ENCODE results near the gene SAMD10. TPM values are rescaled to one million over a fixed set of nuclear protein-coding genes. Genes with fewer than 3 reads are reported as not detected.

The SAMD10 gene
- total RNA-seq, 2 experiments from 2014 or later: 25.4 to 30.7 TPM

GRCh38 chr20:63958964-63959698, 20.3 kb downstream of the SAMD10 start:
- H3K27ac Mint-ChIP-seq: no peak overlapping the region
- no peaks in the 10 kb centered on the region for H3K27me3 Mint-ChIP-seq
- ATAC-seq (no peak), DNase-seq (no peak)
- CTCF ChIA-PET: interaction anchor here (0.7 kb wide), 1 partner anchor 421 kb away, joined by 3 read pairs; the partner anchor contains the start of gene PTK6
- POLR2A ChIA-PET: interaction anchor here (0.6 kb wide), 1 partner anchor 251 kb away, joined by 3 read pairs; the partner anchor contains the start of genes ARFRP1 and ZGPAT
- H3K9me3 Mint-ChIP-seq (ENCODE audit: low read depth): no peaks in the 10 kb centered on the region
- peaks cover 27% of the 10 kb centered on the region for H3K4me1 Mint-ChIP-seq
- H3K36me3 Mint-ChIP-seq (ENCODE audit: low read depth): peaks cover 2% of the 10 kb centered on the region
- intact Hi-C loops (cut with DNase I, micrococcal nuclease): loop anchor here (5.0 kb wide), 2 partner anchors 332 to 422 kb away; partner anchors contain the start of genes PTK6 (in 2 of the 2) and GMEB2 (in 1 of the 2)
- no peak overlapping the region for H3K4me3 Mint-ChIP-seq

DNA sequence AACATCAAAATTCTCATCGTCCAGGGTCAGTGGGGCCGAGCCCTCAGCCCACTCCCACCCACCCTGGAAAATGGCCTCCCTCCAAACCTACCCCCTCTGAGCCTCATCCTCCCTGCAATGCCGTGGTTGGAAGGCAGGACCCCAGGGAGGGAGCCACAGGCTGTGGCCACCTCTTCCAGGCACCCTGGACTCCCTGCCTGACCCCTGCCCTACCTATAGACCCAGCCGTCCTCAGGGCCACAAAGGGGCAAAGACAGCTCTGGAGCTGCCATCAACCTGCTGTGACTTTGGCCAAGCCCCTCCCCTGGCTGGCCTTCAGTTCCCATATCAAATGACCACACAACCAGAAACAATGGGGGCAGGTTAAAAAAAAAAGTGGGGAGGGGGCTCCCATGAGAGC, 21.0 kb downstream of the SAMD10 start:
- Mint-ChIP-seq H3K9me3 (ENCODE audit: low read depth) (no peaks in the 10 kb centered on the region), H3K36me3 (ENCODE audit: low read depth) (peaks cover 2% of the 10 kb centered on the region), H3K4me3 (no peak overlapping the region), H3K4me1 (peaks cover 34% of the 10 kb centered on the region), H3K27ac (peak overlapping the region; percentile 51), H3K27me3 (no peaks in the 10 kb centered on the region)
- ATAC-seq (no peak), DNase-seq (no peak)
- ChIA-PET CTCF (interaction anchor here (0.7 kb wide), 1 partner anchor 421 kb away, joined by 3 read pairs; the partner anchor contains the start of gene PTK6), POLR2A (interaction anchor here (0.6 kb wide), 1 partner anchor 251 kb away, joined by 3 read pairs; the partner anchor contains the start of genes ARFRP1 and ZGPAT)
- intact Hi-C loops (cut with DNase I, micrococcal nuclease): loop anchor here (5.0 kb wide), 2 partner anchors 331 to 421 kb away; partner anchors contain the start of genes PTK6 (in 2 of the 2) and GMEB2 (in 1 of the 2)

- ChIA-PET POLR2A (no interaction called here), CTCF (interaction anchor here (1.0 to 2.0 kb wide), 2 partner anchors 16 to 180 kb away, joined by 3 to 6 read pairs; no protein-coding TSS in a partner anchor)
- intact Hi-C loops (cut with DNase I, micrococcal nuclease): loop anchor here (1.0 to 5.0 kb wide), 6 partner anchors 10 to 421 kb away; partner anchors contain the start of genes PTK6 (in 2 of the 2), ARFRP1 (in 1 of the 2), DNAJC5 (in 1 of the 2) and GMEB2 (in 1 of the 2)
- Mint-ChIP-seq H3K27me3 (no peaks in the 10 kb centered on the region), H3K4me1 (peaks cover 37% of the 10 kb centered on the region), H3K27ac (peak overlapping the region; percentile 89), H3K36me3 (ENCODE audit: low read depth) (peaks cover 2% of the 10 kb centered on the region), H3K4me3 (peak overlapping the region; percentile 77), H3K9me3 (ENCODE audit: low read depth) (no peaks in the 10 kb centered on the region)
- DNase-seq (peak; percentile 78), ATAC-seq (peak; percentile 3)
These were observed 21.6 kb downstream of the SAMD10 start for GRCh38 chr20:63957690-63958441.

GRCh38 chr20:63957004-63957689, 22.3 kb downstream of the SAMD10 start:
- POLR2A ChIA-PET: no interaction called here
- intact Hi-C loops (cut with DNase I, micrococcal nuclease): loop anchor here (1.0 to 5.0 kb wide), 6 partner anchors 11 to 420 kb away; partner anchors contain the start of genes PTK6 (in 2 of the 2), ARFRP1 (in 1 of the 2), DNAJC5 (in 1 of the 2) and GMEB2 (in 1 of the 2)
- CTCF ChIA-PET: interaction anchor here (1.0 to 2.0 kb wide), 2 partner anchors 17 to 179 kb away, joined by 3 to 6 read pairs; no protein-coding TSS in a partner anchor
- ATAC-seq (peak; percentile 65), DNase-seq (peak; percentile 90)
- peak overlapping the region; percentile 89 for H3K27ac Mint-ChIP-seq
- H3K9me3 Mint-ChIP-seq (ENCODE audit: low read depth): no peaks in the 10 kb centered on the region
- peaks cover 2% of the 10 kb centered on the region for H3K36me3 Mint-ChIP-seq (ENCODE audit: low read depth)
- H3K4me3 Mint-ChIP-seq: peak overlapping the region; percentile 77
- H3K4me1 Mint-ChIP-seq: peaks cover 37% of the 10 kb centered on the region
- no peaks in the 10 kb centered on the region for H3K27me3 Mint-ChIP-seq

- Mint-ChIP-seq H3K9me3 (ENCODE audit: low read depth) (no peaks in the 10 kb centered on the region), H3K4me3 (peak overlapping the region; percentile 77), H3K27ac (peak overlapping the region; percentile 82), H3K36me3 (ENCODE audit: low read depth) (peaks cover 2% of the 10 kb centered on the region), H3K27me3 (no peaks in the 10 kb centered on the region), H3K4me1 (peaks cover 37% of the 10 kb centered on the region)
- DNase-seq (no peak), ATAC-seq (peak; percentile 10)
- CTCF ChIA-PET: interaction anchor here (0.7 to 2.0 kb wide), 6 partner anchors 17 to 127 kb away, joined by 3 to 6 read pairs (median 4); partner anchors contain the start of genes LKAAEAR1, PRPF6 and SAMD10
- POLR2A ChIA-PET: interaction anchor here (0.6 to 0.7 kb wide), 2 partner anchors 24 to 229 kb away, joined by 3 to 4 read pairs; partner anchors contain the start of gene PRPF6
- intact Hi-C loops (cut with DNase I, micrococcal nuclease): loop anchor here (1.0 to 5.0 kb wide), 12 partner anchors 12 to 436 kb away; partner anchors contain the start of genes PTK6 (in 2 of the 2), ARFRP1 (in 1 of the 2), DNAJC5 (in 1 of the 2) and GMEB2 (in 1 of the 2)
These were observed 22.8 kb downstream of the SAMD10 start for GRCh38 chr20:63956664-63957003.

GRCh38 chr20:63955827-63956663, 23.4 kb downstream of the SAMD10 start, which contains the start of gene UCKL1:
Gene UCKL1 (minus strand): TSS chr20:63956416. CDS start chr20:63956372, 44 bp downstream.
- ChIA-PET POLR2A (interaction anchor here (0.5 to 0.7 kb wide), 3 partner anchors 25 to 228 kb away, joined by 3 to 4 read pairs (median 4); partner anchors contain the start of gene PRPF6), CTCF (interaction anchor here (0.7 to 2.0 kb wide), 6 partner anchors 16 to 128 kb away, joined by 3 to 6 read pairs (median 4); partner anchors contain the start of genes LKAAEAR1, PRPF6 and SAMD10)
- H3K9me3 Mint-ChIP-seq (ENCODE audit: low read depth): no peaks in the 10 kb centered on the region
- intact Hi-C loops (cut with DNase I, micrococcal nuclease): loop anchor here (1.0 to 5.0 kb wide), 10 partner anchors 15 to 436 kb away; partner anchors contain the start of genes PTK6 (in 2 of the 2), ARFRP1 (in 1 of the 2), GMEB2 (in 1 of the 2) and PPDPF (in 1 of the 2)
- peak within 1 kb of the TSS; percentile 77 for H3K4me3 Mint-ChIP-seq
- ATAC-seq: peak; percentile 78
- H3K4me1 Mint-ChIP-seq: peaks cover 37% of the 10 kb centered on the region
- H3K27me3 Mint-ChIP-seq: no peaks in the 10 kb centered on the region
- peak within 1 kb of the TSS; percentile 89 for H3K27ac Mint-ChIP-seq
- peaks cover 2% of the 10 kb centered on the region for H3K36me3 Mint-ChIP-seq (ENCODE audit: low read depth)
- peak; percentile 95 for DNase-seq

DNA sequence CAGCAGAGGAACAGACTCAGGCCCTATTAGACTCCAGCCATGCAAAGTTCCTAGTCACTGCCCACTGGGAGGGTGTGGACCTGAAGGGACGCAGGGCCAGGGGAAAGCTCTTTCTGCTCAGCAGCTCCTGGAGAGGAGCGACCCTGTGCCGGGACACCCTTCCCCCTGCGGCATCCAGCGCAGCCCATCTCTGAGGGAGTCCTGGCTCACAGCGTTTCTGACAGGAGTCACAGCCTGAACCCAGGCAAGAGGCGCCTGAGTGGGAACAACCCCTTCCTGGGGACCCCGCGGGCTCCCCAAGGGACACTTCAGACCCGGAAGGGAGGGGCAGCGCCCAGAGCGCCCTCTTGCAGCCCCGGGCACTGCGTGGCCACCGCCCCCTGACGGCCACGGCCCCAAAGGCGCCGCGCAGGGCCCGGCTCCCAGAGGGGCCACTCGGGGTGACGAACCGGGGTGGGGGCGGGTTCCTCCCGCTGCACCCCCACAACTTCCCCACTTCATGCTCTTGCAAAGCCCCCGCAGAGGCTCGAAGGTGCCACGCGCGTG, 24.1 kb downstream of the SAMD10 start:
- intact Hi-C loops (cut with DNase I, micrococcal nuclease): loop anchor here (5.0 kb wide), 2 partner anchors 328 to 418 kb away; partner anchors contain the start of genes PTK6 (in 2 of the 2) and GMEB2 (in 1 of the 2)
- CTCF ChIA-PET: interaction anchor here (0.7 to 1.4 kb wide), 2 partner anchors 19 to 20 kb away, joined by 4 read pairs; no protein-coding TSS in a partner anchor

GRCh38 chr20:63953764-63954429, 25.5 kb downstream of the SAMD10 start:
- H3K4me1 Mint-ChIP-seq: peaks cover 46% of the 10 kb centered on the region
- CTCF ChIA-PET: interaction anchor here (0.8 to 1.4 kb wide), 2 partner anchors 18 kb away, joined by 3 to 4 read pairs; no protein-coding TSS in a partner anchor
- intact Hi-C loops (cut with DNase I, micrococcal nuclease): no loop called here

More for the DNA sequence above, 24.1 kb downstream of the SAMD10 start:
- Mint-ChIP-seq H3K9me3 (ENCODE audit: low read depth) (no peaks in the 10 kb centered on the region), H3K36me3 (ENCODE audit: low read depth) (peaks cover 2% of the 10 kb centered on the region), H3K4me1 (peaks cover 37% of the 10 kb centered on the region), H3K27ac (peak overlapping the region; percentile 71), H3K4me3 (peak overlapping the region; percentile 77), H3K27me3 (no peaks in the 10 kb centered on the region)
- DNase-seq (peak; percentile 63), ATAC-seq (peak; percentile 11)
- POLR2A ChIA-PET: no interaction called here

GRCh38 chr20:63952769-63953168, 26.7 kb downstream of the SAMD10 start:
- POLR2A ChIA-PET: no interaction called here
- no peak for ATAC-seq
- H3K4me3 Mint-ChIP-seq: no peak overlapping the region

More at GRCh38 chr20:63953764-63954429, 25.5 kb downstream of the SAMD10 start:
- peak overlapping the region; percentile 77 for H3K4me3 Mint-ChIP-seq
- H3K27me3 Mint-ChIP-seq: no peaks in the 10 kb centered on the region
- H3K27ac Mint-ChIP-seq: peak overlapping the region; percentile 26
- no peaks in the 10 kb centered on the region for H3K36me3 Mint-ChIP-seq (ENCODE audit: low read depth)
- ATAC-seq: no peak
- POLR2A ChIA-PET: no interaction called here
- DNase-seq: no peak
- no peaks in the 10 kb centered on the region for H3K9me3 Mint-ChIP-seq (ENCODE audit: low read depth)

More at GRCh38 chr20:63952769-63953168, 26.7 kb downstream of the SAMD10 start:
- intact Hi-C loops (cut with DNase I, micrococcal nuclease): no loop called here
- H3K27ac Mint-ChIP-seq: no peak overlapping the region
- H3K27me3 Mint-ChIP-seq: no peaks in the 10 kb centered on the region
- CTCF ChIA-PET: no interaction called here
- H3K4me1 Mint-ChIP-seq: peaks cover 49% of the 10 kb centered on the region
- H3K36me3 Mint-ChIP-seq (ENCODE audit: low read depth): peaks cover 2% of the 10 kb centered on the region
- H3K9me3 Mint-ChIP-seq (ENCODE audit: low read depth): peaks cover 2% of the 10 kb centered on the region
- DNase-seq: no peak

Data from activated CD4-positive, alpha-beta T cell treated with anti-CD3 and anti-CD28 coated beads for 36 hours (primary cell).